GM12878 (cell line): Measurements from ENCODE around the gene PKD1. TPM values are rescaled to one million over a fixed set of nuclear protein-coding genes. Genes with fewer than 3 reads are reported as not detected.

Experiments used
- ATAC-seq: fragments of 200-7000 bp; cut with Tn5 transposase; 3 replicates; pipeline ENCODE4 v1.9.1; 2020; ENCODE audit warnings: mild to moderate bottlenecking, moderate library complexity
- BruUV-seq: library from RNA; stranded (reverse); fragments of 400-500 nt; replicated peaks from 2 replicates; lab custom pipeline; 2021; lab: Mats Ljungman, UMichigan
- CTCF ChIA-PET: fragments of 300-600 bp; sonication (Branson Sonifier 250); formaldehyde crosslinking; extraction: SDS; loops from one replicate; lab custom pipeline; 2021; ENCODE audit warnings: inconsistent platforms; lab: Yijun Ruan, JAX
- POLR2A ChIA-PET: fragments of 350-600 bp; formaldehyde crosslinking; extraction: SDS; loops from one replicate; lab custom pipeline; 2021; ENCODE audit warnings: inconsistent platforms; lab: Charles Lee
- RAD21 ChIA-PET: fragments of 300-600 bp; sonication (Branson Sonifier 250); formaldehyde crosslinking; loops from one replicate; lab custom pipeline; 2023; ENCODE audit warnings: antibody characterized with exemption; ENCODE audit not compliant: unreplicated experiment; lab: Charles Lee
- SMC1A ChIA-PET: fragments of 300-600 bp; sonication (Branson Sonifier 250); formaldehyde crosslinking; loops from one replicate; lab custom pipeline; 2023; ENCODE audit not compliant: unreplicated experiment, uncharacterized antibody; lab: Charles Lee
- DNase-seq: peaks from one replicate; pipeline ENCODE4 v3.0.0-alpha.2; 2011; ENCODE audit warnings: low read depth, low spot score
- FAIRE-seq: peaks from 3 replicates; lab custom pipeline; 2011; peaks lifted over from hg19 to GRCh38; lab: Jason Lieb, UNC
- H2AFZ ChIP-seq: 2 replicates; pipeline ENCODE4 v1.6.0; 2011; ENCODE audit warnings: low read depth, low read length, control low read depth; ENCODE audit not compliant: control insufficient read depth
- H3K27ac ChIP-seq: 2 replicates; pipeline ENCODE4 v1.5.1; 2011; ENCODE audit warnings: control low read depth; ENCODE audit not compliant: control insufficient read depth, insufficient read depth
- H3K27me3 ChIP-seq, 2 experiments: replicated peaks in 1 of 2; 2 replicates each; pipeline versions ENCODE4 v1.6.0 to v1.6.1; 2011; ENCODE audit warnings: low read length in 1 of 2; ENCODE audit not compliant: control insufficient read depth in 2 of 2, insufficient read depth in 2 of 2
- H3K36me3 ChIP-seq, 2 experiments: 2 replicates each; pipeline ENCODE4 v1.5.1; 2011; ENCODE audit warnings: low read length in 1 of 2; ENCODE audit not compliant: control insufficient read depth in 2 of 2, insufficient read depth in 2 of 2
- H3K4me1 ChIP-seq: 2 replicates; pipeline ENCODE4 v1.6.1; 2011; ENCODE audit warnings: mild to moderate bottlenecking, low read length, moderate library complexity, mixed read lengths; ENCODE audit not compliant: control insufficient read depth, insufficient read depth
- H3K4me2 ChIP-seq: 2 replicates; pipeline ENCODE4 v1.6.0; 2011; ENCODE audit warnings: control low read depth; ENCODE audit not compliant: control insufficient read depth, insufficient read depth
- H3K4me3 ChIP-seq: fragments of 200-600 bp; sonication (generic); 2 replicates; pipeline ENCODE4 v1.5.1; 2016
- H3K79me2 ChIP-seq: 2 replicates; pipeline ENCODE4 v1.6.0; 2011; ENCODE audit warnings: low read length; ENCODE audit not compliant: control insufficient read depth, insufficient read depth
- H3K9ac ChIP-seq: 2 replicates; pipeline ENCODE4 v1.8.0; 2011; ENCODE audit warnings: low read length, control low read depth, mixed read lengths; ENCODE audit not compliant: control insufficient read depth, insufficient read depth
- H3K9me3 ChIP-seq: replicated peaks from 3 replicates; pipeline ENCODE4 v1.5.1; 2011; ENCODE audit warnings: mild to moderate bottlenecking, low read length; ENCODE audit not compliant: control insufficient read depth, insufficient read depth
- H4K20me1 ChIP-seq: 2 replicates; pipeline ENCODE4 v1.6.0; 2011; ENCODE audit not compliant: control insufficient read depth, insufficient read depth
- ATF7 ChIP-seq: fragments of 450-650 bp; IDR thresholded peaks from 2 replicates; pipeline ENCODE4 v1.6.1; 2016; ENCODE audit warnings: low read depth, mild to moderate bottlenecking
- EGR1 ChIP-seq, 2 experiments: IDR thresholded peaks; 1 replicate in 1 of 2; 2 replicates in 1 of 2; pipeline ENCODE4 v1.6.1; 2011 to 2012; ENCODE audit warnings: low read depth in 2 of 2, low read length in 2 of 2, borderline replicate concordance in 1 of 2, mild to moderate bottlenecking in 1 of 2, moderate library complexity in 1 of 2
- ESRRA ChIP-seq: IDR thresholded peaks from 2 replicates; pipeline ENCODE4 v1.6.1; 2012; ENCODE audit warnings: mild to moderate bottlenecking, low read length, improper control_type of control experiment
- IKZF2 ChIP-seq, 2 experiments: fragments of 450-650 bp; IDR thresholded peaks; 2 replicates each; pipeline ENCODE4 v1.6.1; 2017; ENCODE audit warnings: mild to moderate bottlenecking in 2 of 2, moderate library complexity in 2 of 2
- IRF3 ChIP-seq: fragments of 450-650 bp; IDR thresholded peaks from 2 replicates; pipeline ENCODE4 v1.6.1; 2014; ENCODE audit warnings: mild to moderate bottlenecking
- KDM1A ChIP-seq: fragments of 200-600 bp; sonication (generic); IDR thresholded peaks from 2 replicates; pipeline ENCODE4 v1.6.1; 2016; ENCODE audit warnings: borderline replicate concordance
- POU2F2 ChIP-seq: IDR thresholded peaks from 3 replicates; pipeline ENCODE4 v1.6.1; 2011; ENCODE audit warnings: low read depth, mild to moderate bottlenecking, low read length, borderline replicate concordance
- STAT1 ChIP-seq: fragments of 450-650 bp; conservative IDR thresholded peaks from 2 replicates; pipeline ENCODE4 v1.6.1; 2014; ENCODE audit warnings: antibody characterized with exemption, mild to moderate bottlenecking
- YBX1 ChIP-seq: fragments of 450-650 bp; IDR thresholded peaks from 2 replicates; pipeline ENCODE4 v1.6.1; 2016; ENCODE audit warnings: antibody characterized with exemption
- ZNF274 ChIP-seq: IDR thresholded peaks from one replicate; pipeline ENCODE4 v1.8.0; 2011; ENCODE audit not compliant: insufficient read length, insufficient read depth
- WGBS: methylation state at CpG from one replicate; pipeline ENCODE4 v1.1.6; 2016; ENCODE audit warnings: low lambda C conversion rate; ENCODE audit not compliant: insufficient replicate concordance, insufficient coverage; ENCODE audit errors: missing lambda C conversion rate; 5-methylcytosine and 5-hydroxymethylcytosine counted together
- in situ Hi-C: fragments of 300-500 bp; cut with MboI; formaldehyde crosslinking; loops from 9 replicates; pipeline ENCODE4 v1.14.3; 2018; ENCODE audit warnings: mixed read lengths
- intact Hi-C: fragments of 100-400 bp; cut with micrococcal nuclease; formaldehyde crosslinking; loops from one replicate; pipeline ENCODE4 v1.14.2; 2022; ENCODE audit not compliant: unreplicated experiment
- polyA plus RNA-seq, 11 experiments: library from polyadenylated mRNA; depleted of rRNA in 4 of 11; unstranded in 6 of 11; stranded (reverse) in 5 of 11; fragments of >200 nt; fragmentation: Nextera tagmentation in 4 of 11; fragmentation: Illumina TruSeq in 1 of 11; extraction: Ambion mirVana in 4 of 11; extraction: Trizol in 1 of 11; gene quantifications; 1 replicate in 1 of 11; 2 replicates in 10 of 11; pipeline versions ENCODE4 v1.2.1 to v1.2.3, GENCODE V29; 2011 to 2016; ENCODE audit warnings: inconsistent platforms in 2 of 11, missing spikeins in 2 of 11, low read depth in 1 of 11
- total RNA-seq, 4 experiments: library from RNA; depleted of rRNA in 3 of 4; stranded (reverse); fragments of >200 nt in 3 of 4; fragmentation: Illumina TruSeq in 1 of 4; extraction: Trizol in 1 of 4; gene quantifications; 2 replicates each; pipeline versions ENCODE4 v1.2.1 to v1.2.3, GENCODE V29; 2013 to 2021
- TF ChIP-seq, protein P1 (sequence below): fragments of 450-650 bp; IDR thresholded peaks from 2 replicates; pipeline ENCODE4 v1.6.1; 2018; ENCODE audit warnings: borderline replicate concordance, mild to moderate bottlenecking; ENCODE audit not compliant: partially characterized antibody

The PKD1 gene
- total and polyA plus RNA-seq, 10 of the 15 experiments (the other 5 are each of a cell fraction or from before 2014, with no cell fraction given): 0.11 to 62.0 (median 6.1) TPM

GRCh38 chr16:2156849-2157224, 21.1 kb upstream of the PKD1 start:
- no peak for TF ChIP-seq KDM1A
- TF ChIP-seq YBX1: no peak
- no peak for TF ChIP-seq ATF7
- no peak for TF ChIP-seq ZNF274
- no peak for TF ChIP-seq POU2F2
- no peak for TF ChIP-seq STAT1
- no peak for TF ChIP-seq EGR1 (IDR thresholded peaks at IDR 0.05; ENCODE audit: borderline replicate concordance in 1 of 2, low read depth in 2 of 2, low read length in 2 of 2)
- TF ChIP-seq ESRRA: no peak
- no peak for TF ChIP-seq IRF3
- TF ChIP-seq, protein P1, sequence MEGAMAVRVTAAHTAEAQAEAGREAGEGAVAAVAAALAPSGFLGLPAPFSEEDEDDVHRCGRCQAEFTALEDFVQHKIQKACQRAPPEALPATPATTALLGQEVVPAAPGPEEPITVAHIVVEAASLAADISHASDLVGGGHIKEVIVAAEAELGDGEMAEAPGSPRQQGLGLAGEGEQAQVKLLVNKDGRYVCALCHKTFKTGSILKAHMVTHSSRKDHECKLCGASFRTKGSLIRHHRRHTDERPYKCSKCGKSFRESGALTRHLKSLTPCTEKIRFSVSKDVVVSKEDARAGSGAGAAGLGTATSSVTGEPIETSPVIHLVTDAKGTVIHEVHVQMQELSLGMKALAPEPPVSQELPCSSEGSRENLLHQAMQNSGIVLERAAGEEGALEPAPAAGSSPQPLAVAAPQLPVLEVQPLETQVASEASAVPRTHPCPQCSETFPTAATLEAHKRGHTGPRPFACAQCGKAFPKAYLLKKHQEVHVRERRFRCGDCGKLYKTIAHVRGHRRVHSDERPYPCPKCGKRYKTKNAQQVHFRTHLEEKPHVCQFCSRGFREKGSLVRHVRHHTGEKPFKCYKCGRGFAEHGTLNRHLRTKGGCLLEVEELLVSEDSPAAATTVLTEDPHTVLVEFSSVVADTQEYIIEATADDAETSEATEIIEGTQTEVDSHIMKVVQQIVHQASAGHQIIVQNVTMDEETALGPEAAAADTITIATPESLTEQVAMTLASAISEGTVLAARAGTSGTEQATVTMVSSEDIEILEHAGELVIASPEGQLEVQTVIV: no peak
- no peak for TF ChIP-seq IKZF2 (IDR thresholded peaks at IDR 0.05)
- FAIRE-seq: no peak
- H3K79me2 ChIP-seq: peaks cover 87% of the 10 kb centered on the region
- CTCF ChIA-PET: no interaction called here
- no peaks in the 10 kb centered on the region for H3K9me3 ChIP-seq
- H3K4me3 ChIP-seq: peak overlapping the region; percentile 99
- peaks cover 7% of the 10 kb centered on the region; the same call in 1 of the 2 replicates for H4K20me1 ChIP-seq
- no peak overlapping the region for H2AFZ ChIP-seq
- peaks cover 0 to 16% of the 10 kb centered on the region in 2 experiments; a peak in 2 of 4 replicates for H3K36me3 ChIP-seq
- intact Hi-C loops (loop anchor here (5.0 kb wide), 1 partner anchor 105 kb away; no protein-coding TSS in a partner anchor), in situ Hi-C loops (no loop called here)
- BruUV-seq: TSS peak; percentile 80
- POLR2A ChIA-PET: no interaction called here
- no peaks in the 10 kb centered on the region for H3K27me3 ChIP-seq
- peak overlapping the region; percentile 66; the same call in 1 of the 2 replicates for H3K27ac ChIP-seq
- SMC1A ChIA-PET: no interaction called here
- H3K4me1 ChIP-seq: peaks cover 37% of the 10 kb centered on the region
- H3K4me2 ChIP-seq: peak overlapping the region; percentile 89
- WGBS: 45% methylated on average over 5 of the region's 5 CpGs
- DNase-seq: no peak
- peak overlapping the region; percentile 87 for H3K9ac ChIP-seq
- RAD21 ChIA-PET: no interaction called here
- ATAC-seq: no peak
